ENCODE data around the gene UBE2J2.
"Not testable (repeated sequence)": the region's sequence is repeated elsewhere in the genome, so short reads cannot be mapped to it uniquely, and the experiment has no call there.

Gene UBE2J2

DNA sequence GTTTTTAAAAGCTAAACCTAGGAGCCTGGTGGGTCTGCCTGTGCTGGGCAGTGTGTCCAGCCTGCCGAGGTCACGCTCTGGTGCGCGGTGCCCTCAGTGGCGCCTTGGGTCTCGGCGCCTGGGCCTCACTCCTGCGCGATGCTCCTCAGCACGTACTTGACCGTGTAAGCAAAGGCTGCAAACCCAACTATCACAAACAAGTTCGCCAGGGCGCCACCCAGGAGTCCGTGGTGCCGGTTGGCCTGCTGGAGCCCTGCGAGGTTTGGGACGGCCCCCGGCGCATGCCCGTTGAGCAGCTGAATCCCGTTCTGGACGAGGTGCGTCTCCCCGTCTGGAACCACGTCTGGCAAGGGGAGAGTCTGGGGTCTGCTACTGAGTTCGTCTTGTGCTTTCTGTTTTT lies 18.6 kb downstream of the UBE2J2 start:
- no peak for DNase-seq

DNA sequence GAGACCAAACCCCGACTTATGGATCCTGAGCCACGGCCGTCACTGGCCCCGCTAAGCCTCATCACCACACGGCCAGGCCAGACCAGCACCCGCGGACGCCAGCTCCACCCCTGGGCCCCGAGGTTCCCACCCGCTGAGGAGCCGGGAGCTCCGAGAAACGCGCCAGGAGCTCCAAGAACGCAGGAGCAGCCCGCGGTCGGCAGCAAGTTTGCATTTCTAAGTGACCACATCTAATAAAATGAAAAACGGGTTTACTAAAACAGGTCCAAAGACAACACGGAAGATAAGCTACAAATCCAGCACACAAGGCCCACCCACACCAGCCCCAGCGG lies 19.0 kb downstream of the UBE2J2 start:
- no peak for DNase-seq

DNA sequence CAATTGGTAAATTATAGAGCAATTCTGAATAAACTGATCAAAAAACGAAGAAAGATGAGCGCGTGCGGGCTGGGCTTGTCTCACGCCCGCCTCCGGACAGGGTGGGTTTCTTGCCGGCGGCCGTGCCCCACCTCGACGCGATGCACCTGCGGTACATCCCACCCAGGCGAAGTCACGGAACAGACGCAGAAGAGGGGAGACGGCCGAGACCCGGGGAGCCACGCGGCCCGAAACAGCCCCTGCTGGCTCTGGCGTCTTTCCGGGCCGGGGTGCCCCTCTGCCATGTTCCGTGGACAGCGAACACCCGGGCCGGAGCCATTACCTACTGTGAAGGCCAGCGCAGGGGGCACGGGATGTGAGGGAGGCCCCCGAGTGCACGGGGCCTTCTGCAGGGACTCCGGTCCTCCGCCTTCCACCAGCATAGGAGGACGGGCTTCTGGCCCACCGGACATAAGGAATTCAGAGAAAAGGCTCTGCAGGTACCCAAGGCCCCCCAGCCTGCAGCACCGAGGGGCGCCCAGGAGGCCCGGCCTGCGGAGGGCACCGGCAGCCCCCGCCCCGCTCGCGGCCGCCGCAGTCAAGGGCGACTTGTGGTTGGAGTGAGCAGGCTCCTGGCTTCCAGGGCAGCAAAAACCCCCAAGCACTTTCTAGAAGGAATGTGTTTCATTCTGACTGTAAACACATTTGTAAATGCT lies 19.5 kb downstream of the UBE2J2 start:
- no peak for DNase-seq

DNA sequence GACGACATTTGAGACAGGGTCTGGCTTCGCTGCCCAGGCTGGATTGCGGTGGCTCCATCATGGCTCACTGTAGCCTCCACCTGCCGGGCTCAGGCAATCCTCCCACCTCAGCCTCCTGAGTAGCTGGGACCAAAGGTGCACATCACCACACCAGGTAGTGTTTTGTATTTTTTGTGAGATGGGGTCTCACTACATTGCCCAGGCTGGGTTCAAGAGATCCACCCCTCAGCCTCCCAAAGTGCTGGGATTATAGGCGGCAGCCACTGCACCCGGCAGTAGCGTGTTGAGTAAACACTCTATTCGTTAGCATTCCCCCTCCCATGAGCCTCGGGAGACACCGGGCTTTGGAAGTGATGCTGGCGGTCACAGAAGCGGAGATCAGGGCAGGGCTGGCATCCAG lies 20.3 kb downstream of the UBE2J2 start:
- DNase-seq: no peak

DNA sequence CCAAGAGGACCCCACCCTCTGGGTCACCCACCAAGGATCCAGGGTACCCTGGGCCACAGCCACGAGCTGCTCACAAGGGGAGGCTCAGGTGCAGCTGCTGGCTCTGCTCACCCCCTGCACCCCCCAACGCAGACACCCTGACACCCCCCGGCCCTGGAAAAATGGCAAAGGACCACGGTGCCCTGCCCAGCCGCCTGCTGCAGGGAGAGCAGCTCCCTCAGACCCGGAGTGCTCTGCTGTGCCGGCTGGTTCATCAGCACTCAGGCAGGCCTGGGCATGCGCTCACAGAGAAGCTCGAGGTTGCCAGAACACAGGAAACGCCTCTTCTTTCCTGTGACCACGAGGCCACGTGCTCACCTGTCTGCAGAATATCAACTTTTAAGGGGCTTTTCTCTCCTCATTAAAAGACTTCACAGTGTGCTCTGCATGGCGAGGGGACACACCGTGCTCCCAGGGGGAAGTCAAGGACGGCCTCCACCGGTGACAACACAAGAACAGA lies 22.8 kb downstream of the UBE2J2 start:
- DNase-seq: no peak

DNA sequence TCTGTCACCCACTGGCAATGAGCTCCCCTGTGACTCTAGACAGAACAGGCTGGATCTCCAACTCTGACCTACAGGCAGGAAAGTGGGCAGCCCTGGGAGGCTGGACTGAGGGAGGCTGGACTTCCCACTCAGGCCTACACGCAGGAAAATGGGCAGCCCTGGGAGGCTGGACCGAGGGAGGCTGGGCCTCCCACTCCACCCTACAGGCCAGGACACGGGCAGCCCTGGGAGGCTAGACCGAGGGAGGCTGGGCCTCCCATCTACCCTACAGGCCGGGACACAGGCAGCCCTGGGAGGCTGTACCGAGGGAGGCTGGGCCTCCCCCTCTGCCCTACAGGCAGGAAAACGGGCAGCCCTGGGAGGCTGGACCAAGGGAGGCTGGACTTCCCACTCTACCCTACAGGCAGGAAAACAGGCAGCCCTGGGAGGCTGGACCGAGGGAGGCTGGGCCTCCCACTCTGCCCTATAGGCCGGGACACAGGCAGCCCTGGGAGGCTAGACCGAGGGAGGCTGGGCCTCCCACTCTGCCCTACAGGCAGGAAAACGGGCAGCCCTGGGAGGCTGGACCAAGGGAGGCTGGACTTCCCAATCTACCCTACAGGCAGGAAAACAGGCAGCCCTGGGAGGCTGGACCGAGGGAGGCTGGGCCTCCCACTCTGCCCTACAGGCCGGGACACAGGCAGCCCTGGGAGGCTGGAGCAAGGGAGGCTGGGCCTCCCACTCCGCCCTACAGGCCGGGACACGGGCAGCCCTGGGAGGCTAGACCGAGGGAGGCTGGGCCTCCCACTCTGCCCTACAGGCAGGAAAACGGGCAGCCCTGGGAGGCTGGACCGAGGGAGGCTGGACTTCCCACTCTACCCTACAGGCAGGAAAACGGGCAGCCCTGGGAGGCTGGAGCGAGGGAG lies 25.4 kb downstream of the UBE2J2 start:
- DNase-seq: not testable (repeated sequence)

DNA sequence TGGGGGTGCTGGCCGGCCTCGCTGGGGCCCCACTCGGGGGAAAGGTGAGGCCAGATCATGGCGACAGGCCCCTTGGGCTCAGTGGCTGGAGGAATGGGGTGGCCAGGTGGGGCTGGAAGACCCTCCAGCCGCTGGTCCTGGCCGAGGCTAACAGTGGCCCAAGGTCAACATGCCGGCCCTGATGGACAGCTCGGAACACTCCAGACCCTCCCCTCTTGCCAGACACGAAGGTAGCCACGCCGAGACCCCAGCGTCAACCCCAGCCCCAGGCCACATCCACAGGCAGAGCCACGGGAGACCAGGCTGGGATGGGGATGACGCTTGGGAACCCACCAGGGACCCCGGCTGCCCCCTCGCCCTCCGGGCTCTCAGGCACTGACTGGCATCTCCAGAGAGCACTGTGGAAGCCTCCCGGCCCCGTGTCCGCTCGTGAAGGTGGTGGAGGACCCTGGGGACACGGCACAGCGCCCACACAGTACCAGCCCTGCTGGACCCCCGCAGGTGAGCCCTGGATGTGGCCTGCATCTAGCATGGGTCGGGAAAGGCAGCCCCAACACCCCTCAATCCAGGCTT lies 26.2 kb downstream of the UBE2J2 start:
- DNase-seq: no peak

DNA sequence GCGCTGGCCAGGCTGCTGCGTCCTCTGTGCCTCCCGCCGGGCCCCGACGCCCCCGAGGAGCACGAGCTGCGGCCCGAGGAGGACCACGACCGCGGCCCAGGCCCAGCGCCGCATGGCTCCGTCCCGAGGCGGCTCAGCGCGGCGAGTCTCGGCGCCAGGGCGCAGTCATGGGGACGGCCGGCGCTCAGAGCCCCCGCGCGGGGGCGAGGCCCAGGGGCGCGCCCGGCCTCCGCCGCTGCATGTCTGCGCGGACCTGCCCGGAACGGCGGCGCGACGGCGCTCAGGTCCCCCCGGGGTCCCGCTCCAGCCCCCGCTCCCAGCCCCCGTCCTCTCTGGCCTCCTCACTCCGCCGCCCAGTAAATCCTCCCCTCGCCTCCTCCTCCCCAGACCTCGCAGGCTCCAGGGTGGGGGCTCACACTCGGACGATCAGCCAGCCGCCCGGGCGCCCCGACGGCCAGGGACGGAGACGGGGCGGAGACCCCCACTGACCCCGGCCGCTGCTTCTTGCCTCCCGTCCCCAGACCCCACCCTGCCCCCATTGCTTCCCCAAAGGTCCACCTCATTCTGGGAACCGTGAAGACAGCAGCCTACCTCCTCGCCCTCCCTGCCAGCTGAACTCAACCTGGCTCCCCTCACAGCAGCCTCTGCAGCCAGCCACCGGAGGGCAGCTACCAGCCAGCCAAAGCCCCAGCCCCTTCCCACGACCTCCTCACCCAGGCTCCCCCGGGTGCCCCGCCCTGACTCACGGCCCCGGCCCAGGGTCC lies 26.9 kb downstream of the UBE2J2 start, which contains the start of gene C1QTNF12:
Gene C1QTNF12, minus strand, starts transcription at position 146 of the 764 bp plus-strand sequence. Its CDS starts 32 bp downstream, at position 114.
- no peak for DNase-seq

DNA sequence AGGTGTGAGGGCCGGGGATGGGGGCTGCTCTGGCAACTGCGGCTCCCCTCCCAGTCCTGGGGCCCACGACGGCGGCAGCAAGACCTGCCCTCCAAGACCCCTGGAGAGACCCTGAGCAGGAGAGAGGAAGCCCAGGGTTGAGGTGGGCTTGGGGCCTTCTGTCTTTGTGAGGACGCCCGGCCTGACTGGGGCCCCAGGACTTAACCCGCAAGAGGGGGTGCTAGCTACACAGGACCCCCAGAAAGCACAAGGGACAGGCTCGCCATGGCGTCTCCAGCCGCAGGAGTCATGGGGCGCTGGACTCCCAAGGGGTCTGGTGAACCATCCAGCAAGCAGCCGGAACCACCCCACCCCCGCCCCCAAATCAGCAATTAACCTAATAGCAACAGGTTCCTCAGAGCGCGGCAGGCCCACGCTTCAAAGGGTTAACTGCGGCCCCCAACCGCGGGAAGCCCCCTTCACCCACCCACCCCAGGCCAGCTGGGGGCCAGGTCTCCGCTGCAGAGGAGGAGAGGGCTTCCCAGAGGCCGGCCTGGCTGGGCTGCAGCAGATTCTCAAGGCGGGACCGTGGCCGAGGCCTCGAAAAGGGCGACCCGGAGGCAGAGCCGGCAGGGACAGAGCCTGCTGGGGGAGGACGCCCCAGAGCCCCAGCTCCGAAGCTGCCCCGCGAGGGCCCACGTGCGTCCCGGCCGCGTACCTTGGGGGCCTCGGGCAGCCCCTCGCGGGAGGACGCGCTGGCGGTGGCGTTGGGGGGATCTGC lies 27.7 kb downstream of the UBE2J2 start:
- DNase-seq: no peak

DNA sequence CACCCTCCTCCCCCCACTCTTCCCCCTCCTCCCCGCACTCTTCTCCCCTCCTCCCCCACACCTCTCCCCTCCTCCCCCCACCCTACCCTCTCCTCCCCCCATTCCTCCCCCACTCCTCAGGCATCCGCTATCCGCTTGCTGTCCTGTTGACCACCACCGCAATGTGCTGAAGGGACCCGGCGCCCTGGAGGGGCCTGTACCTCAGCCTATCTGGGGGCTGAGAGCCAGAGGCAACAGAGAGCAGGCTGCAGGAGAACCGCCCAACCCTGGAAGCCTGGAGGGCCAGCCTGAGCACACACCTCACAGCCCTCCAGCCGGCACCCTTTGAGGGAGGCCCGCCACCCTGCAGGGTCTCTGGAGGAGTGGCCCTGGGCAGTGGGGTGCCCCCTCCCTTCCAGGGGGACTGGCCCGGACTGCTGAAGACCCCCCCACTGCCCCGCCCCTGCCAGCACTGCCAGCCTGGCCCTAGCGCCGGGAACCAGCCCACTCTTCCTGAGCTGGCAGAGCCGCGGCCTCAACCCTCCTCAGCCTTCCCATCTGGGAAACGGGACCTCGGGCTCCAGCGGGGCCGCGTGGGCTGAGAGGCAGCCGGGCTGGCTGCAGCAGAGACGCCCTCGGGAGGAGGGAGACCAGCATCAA lies 28.4 kb downstream of the UBE2J2 start:
- no peak for DNase-seq

DNA sequence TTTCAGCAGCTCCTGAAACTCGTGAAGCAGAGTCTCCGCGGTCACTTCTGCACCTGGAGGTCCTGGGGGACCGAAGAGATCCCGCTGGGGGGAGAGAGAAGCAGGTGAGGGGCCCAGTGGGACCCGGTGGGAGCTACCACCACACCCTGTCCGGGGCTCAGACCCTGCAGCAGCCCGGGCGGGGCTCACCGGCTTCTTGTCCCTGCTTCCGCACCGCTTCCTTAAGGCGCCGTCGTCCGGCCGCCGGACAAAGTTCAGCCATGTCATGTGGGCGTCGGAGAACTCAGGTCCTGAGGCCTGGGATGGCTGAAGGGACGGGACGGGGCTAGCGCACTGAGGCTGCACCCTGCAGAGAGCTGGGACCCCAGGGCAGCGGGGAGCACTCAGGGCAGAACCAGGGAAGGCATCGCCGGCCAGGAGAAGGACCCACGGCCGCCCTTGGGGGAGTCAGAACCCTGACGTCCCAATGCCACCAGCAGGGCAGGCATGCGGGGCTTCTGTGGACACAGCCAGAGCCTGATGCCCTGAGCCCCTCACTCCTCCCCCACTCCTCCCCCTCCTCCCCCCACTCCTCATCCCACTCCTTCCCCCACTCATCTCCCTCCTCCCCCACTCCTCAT lies 29.4 kb downstream of the UBE2J2 start:
- DNase-seq: no peak

DNA sequence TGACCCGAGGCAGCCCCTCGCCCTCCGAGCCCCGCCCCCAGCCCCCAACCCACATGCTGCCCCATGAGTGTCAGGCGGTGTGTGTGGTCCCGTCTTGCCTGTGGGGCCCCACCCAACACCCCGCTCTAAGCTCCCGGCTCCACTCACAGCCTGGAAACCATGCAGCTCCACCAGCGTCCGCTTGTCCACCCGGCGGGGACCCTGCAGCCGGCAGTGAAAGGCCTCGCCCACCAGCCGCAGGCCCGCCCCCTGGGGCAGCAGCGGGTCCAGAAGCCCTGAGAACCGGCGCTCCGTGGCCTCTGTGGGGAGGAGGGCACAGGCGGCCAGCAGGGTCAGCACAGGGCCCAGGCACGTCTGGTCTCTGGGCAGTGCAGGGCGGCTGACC lies 29.9 kb downstream of the UBE2J2 start:
- DNase-seq: no peak

DNA sequence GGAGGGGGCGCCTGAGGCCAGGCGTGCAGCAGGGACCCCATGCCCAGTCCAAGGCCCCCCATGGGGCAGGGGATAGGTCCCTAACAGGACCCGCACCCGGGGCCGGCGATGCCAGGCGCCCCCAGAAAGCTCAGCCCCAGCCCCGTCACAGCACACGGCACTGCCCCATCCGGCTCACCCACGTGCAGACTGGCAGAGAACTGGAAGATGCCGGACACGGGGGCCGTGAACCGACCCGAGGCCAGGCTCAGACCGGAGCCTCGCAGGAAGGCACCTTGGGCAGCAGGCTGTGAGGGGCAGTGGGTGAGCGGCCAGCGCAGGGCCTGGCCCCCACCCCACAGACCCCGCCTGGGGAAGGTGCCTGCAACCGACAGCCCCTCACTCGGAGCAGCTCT lies 30.4 kb downstream of the UBE2J2 start:
- DNase-seq: no peak

DNA sequence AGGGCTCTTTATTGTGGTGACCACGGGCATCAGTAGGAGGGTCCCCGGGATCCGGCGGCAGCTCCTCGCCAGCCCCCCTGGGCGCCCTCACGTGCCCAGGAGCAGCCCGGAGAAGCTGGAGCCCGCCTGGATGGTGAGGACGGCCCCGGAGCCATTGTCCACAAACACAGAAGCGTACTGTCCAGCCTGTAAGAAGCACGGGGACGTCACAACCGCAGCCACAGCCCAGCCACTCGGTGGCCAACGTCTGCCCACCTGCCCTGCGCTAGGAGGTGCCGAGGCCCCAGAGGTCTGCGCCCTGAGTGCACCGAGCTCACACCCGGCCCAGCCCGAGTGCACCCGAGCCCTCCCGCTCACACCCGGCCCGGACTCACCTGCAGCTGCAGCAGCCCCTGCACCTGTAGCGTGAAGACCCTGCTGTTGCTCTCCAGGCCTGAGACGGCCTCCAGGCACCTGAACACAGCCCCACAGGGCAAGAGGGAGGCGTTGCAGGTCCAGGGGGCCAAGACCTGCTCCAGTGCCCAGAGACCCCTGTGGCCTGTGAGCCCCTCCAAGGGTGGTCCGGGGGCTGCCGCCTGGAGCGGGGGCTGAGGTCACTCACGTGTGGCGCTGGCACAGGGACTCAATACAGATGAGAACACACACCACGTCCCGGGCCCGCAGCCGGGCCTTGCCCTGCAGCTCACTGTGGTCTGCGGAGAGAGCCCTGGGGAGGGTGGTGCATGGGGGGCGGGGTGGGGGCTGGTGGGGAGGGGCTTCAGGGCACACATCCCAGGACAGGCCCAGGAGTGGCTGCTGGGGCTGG lies 31.0 kb downstream of the UBE2J2 start:
- DNase-seq: no peak

DNA sequence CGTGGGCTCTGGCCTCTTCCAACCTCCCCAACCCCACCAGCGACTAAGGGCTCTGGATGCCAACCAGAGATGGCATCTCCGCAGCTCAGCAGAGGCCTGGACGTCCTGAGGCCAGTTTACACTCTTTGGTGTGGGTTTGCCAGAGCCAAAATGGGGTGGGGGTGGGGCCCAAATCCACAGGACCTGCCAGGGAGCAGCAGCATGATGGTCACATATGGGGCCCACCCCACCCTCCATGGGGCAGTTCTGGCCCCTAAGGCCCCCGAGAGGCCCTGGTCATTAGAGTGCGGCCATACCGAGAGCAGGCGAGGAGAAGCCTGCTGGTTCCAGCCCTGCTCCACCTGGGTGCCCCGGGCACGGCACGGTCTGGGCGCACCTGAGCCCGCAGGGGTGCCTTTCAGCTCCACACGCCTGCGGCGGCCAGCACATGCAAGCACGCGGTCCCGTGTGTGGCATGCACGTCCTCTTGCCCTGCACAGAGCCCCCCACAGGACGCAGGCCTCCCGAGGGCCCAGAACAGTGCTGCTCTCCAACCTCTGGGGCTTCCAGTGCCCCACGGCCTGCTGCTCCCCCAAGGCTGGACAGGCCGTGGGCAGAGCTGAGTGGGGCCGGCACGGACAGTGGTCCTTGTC lies 31.9 kb downstream of the UBE2J2 start:
- DNase-seq: no peak

DNA sequence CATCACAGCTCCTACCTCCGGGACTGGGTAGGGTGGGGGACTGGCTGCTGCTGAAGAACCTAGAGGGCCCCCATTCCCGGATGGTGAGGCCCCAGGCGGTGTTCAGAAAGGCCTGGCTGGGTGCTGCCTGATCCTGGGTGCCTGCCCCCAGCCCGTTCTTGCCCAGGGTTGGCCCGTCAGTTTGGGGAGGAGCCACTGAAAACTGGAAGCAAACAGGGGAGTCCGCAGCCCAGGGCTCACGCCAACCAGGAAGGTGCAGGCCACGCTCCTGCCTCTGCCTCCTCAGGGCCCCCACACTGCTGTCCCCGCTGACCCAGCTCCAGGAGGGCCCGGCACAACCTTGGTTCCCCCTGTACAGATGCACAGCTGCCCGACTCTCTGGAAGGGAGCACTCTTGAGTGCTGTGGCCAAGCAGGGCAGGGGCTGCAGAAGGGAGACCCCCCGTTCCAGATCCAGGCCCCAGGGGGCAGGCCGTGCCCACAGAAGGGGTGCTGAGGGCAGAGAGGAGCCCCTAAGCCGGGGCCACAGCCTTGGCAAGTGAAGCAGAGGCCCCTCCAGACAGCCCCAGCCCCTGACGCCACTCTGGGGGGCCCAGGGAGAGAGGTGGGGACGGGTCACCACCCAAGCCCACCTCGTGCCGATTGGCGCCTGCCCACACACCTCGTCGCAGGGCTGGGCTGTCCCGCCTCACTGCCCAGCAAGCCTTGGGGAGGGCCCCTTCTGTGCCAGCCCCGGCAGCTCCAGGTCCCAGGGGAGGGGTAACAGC lies 32.6 kb downstream of the UBE2J2 start:
- DNase-seq: no peak

DNA sequence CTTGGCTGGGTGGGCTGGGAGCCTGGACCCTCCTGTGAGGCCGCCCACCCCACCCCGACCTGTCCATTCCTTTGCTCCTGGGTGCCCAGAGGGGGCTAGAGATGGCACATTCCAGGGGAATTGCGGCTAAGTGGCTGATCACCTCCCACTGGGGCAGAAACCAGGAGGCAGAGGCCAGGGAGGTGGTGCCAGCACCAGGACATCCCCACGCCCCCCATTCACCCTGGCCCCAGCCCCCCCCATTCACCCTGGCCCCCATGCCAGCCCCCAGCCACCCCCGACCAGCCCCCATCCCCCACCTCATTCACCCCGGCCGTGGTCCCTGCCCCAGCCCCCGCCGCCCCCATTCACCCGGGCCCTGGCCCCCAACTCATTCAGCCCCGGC lies 33.3 kb downstream of the UBE2J2 start:
- DNase-seq: no peak

DNA sequence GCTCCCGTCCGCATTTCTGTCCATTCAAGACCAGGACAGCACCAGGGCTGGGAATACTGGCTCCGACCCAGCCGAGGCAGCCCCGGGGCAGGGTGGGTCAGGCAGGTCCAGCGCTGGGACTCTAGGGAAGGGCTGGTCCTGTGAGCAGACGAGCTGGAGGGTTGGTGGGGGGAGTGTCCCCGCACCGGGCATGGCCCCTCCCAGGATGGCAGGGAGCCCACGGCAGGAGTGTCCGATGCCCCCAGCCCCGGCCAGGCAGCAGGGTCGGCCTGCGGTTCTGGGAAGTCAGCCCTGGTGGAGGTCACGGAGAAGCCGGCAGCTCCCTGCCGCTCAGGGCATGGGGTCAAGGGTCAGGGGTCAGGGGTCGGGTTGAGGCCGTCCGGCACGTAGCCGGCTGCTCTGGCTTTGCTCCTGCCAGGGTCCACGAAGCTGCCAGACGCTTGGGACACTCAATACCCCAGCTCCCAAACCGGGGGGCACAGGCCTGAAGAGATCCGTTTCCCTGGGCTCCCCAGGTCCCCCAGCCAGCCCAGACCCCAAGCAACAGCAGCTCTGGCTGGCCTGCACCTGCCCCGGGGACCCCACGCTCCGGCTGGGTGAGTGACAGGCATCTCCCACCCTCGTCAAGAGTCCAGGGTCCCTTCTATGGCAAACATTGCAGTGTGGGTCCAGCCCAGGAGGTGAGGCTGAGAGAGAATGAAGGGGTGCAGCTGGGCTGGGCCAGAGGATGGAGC lies 33.9 kb downstream of the UBE2J2 start:
- DNase-seq: no peak

All from hematopoietic multipotent progenitor cell treated with erythropoietin and hydrocortisone succinate and interleukin-3 and kit ligand, for 6 days (in vitro differentiated cells).